ENCODE results near the gene NEAT1. TPM values are rescaled to one million over a fixed set of nuclear protein-coding genes. Genes with fewer than 3 reads are reported as not detected.

The NEAT1 gene
- total RNA-seq, 1 donor from 2014 or later = 457 TPM

DNA sequence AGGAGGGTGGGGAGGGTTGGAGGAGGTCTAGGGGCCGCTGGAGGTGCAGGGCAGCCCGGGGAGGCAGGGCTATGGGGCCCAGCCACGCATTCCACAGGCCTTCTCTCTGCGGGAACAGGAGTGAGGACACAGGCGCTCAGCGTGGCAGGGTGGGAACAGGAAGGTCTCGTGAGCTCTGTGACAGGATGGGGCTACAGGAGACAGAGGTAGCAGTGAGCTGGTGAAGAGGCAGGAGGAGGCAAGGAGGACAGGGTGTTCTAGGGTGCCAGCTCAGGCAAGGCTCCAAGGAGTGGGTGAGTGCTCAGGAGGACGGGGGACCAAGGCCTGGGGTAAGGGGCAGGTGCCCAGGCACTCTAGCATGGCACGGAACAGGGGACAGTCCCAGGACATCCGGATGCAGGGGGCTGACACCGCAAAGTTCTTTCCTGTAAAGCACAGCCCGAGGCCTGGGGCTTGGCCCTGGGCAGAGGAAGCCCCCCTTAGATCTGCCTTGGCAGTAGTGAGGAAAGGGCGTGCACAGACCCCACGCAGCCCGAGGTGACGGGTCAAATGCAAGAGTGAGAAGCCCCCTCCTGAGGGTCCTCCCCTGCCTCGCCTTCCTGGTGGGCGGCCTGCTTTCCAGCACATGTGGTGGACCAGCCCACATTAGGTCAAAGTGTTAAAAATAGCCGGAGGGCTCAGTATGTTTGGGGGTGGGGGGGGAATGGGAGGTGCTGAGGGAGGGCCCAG, 4.7 kb upstream of the NEAT1 start:
- DNase-seq (ENCODE audit: missing footprints) (peak; percentile 84), ATAC-seq (peak; percentile 11)
- intact Hi-C loops (cut with DNase I) = loop anchor here (1.0 to 5.0 kb wide), 5 partner anchors 35 to 154 kb away; partner anchors contain the start of genes FAM89B, LTBP3, SLC25A45 and ZNRD2

DNA sequence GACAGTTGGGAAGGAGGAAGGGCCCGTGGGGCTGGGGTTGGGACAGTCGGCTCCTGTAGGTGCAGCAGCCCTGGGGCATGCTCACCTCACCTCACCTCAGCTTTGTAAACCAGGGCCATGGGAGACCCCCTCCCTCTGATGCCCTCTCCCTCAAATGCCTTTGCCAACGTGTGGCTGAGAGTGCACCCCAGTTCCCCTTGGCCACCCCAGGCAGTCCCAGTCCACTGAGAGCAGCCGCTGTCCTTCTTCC, 4.2 kb upstream of the NEAT1 start:
- intact Hi-C loops (cut with DNase I) = loop anchor here (2.0 to 5.0 kb wide), 2 partner anchors 36 to 154 kb away; partner anchors contain the start of genes FAM89B, SLC25A45 and ZNRD2
- ATAC-seq (no peak), DNase-seq (ENCODE audit: missing footprints) (no peak)

DNA sequence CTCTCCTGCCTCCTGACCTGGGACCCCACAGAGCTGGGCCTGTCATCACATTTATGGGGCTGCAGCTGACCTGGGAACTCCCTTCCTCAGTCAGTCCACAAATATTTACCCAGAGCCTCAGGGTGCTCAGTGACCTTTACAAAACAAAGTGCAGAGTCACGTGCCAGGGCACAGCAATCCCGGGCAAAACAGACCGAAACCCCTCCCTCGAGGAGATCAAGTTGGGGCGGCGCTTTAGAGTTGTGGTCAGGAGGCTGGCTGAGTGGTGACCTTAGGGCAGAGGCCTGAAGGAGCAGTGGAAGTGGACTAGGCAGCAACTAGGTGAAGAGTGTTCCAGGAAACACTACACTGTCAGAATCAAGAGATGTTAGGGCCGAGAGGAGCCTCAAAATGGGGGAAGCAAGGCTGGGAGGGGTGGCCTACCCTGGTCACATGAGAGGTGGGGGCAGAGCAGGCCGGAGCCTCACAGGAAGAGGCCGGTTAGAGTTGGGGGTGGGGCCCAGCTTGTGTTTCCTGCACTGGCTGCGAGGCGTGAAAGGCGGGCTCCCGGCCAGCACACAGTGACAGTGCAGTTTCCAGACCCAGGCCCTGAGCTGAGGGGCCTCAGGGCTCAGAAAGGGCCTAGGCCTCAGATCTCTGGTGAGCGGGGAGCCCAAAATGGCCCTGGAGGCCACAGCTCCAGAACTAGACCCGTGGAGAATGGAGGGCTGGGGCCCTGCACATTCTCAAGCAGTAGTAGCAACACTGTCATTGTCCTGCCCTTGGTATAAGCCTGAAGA, 3.7 kb upstream of the NEAT1 start:
- peak; percentile 51 for ATAC-seq
- intact Hi-C loops (cut with DNase I) = loop anchor here (2.0 to 5.0 kb wide), 2 partner anchors 36 to 153 kb away; partner anchors contain the start of genes FAM89B, SLC25A45 and ZNRD2

DNA sequence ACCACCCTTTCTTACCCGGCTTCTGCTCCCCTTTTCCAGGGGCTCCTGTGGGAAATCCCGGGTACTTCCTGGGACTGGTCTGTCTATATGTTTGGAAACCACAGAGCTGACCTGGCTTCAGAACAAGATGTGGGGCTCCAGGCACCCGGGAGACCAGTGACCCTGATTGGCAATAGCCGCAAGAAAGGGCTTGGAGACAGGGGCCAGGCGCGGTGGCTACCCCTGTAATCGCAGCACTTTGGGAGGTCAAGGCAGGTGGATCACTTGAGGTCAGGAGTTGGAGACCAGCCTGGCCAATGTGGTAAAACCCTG, 3.2 kb upstream of the NEAT1 start:
- ATAC-seq (no peak), DNase-seq (ENCODE audit: missing footprints) (no peak)
- intact Hi-C loops (cut with DNase I) = loop anchor here (2.0 to 5.0 kb wide), 2 partner anchors 37 to 153 kb away; partner anchors contain the start of genes FAM89B, SLC25A45 and ZNRD2

More for the DNA sequence above, 3.7 kb upstream of the NEAT1 start:
- peak; percentile 99 for DNase-seq (ENCODE audit: missing footprints)

DNA sequence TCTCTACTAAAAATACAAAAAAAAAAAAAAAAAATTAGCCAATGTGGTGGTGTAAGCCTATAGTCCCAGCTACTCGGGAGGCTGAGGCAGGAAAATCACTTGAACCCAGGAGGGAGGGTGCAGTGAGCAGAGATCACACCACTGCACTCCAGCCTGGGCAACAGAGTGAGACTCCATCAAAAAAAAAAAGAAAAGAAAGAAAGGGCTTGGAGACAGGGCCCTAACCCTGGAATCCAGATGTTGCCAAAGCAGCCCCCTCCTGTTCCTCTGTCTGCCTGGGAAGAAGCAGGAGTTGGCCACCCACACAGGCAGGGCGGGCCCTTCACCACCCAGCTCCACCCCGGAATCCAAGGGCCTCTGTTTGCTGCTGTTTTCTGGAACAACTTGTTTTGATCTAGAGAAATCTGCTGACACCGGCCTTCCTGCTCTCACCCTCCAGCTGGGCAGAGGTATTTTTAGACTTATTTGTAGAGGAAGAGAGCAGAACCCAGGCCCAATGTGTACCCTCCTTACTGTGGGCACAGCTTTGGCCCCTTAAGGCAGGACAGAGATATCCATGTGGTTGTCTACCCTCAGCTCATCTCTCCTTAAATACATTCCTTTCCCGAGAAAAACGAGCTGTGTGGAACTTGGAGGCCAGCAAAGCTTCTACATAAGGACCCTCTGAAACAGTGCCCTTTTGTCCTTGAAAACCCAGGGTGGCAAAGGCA, 2.7 kb upstream of the NEAT1 start:
- ATAC-seq (peak; percentile 42), DNase-seq (ENCODE audit: missing footprints) (peak; percentile 94)
- intact Hi-C loops (cut with DNase I) = loop anchor here (2.0 to 5.0 kb wide), 2 partner anchors 37 to 152 kb away; partner anchors contain the start of genes FAM89B, SLC25A45 and ZNRD2

DNA sequence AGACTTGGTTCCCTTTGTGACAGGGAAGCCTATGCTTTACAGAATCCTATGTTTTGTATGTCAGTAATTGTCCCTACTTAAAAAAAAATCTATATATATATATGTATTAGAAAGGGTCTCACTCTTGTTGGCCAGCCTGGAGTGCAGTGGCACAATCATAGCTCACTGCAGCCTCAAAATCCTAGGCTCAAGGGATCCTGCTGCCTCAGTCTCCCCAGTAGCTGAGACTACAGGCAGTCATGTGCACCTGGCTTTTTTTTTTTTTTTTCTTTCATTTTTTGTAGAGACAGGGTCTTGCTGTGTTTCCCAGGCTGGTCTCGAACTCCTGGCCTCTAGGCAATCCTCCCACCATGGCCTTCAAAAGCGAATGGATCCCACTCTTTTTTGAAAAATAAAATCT, 2.1 kb upstream of the NEAT1 start:
- ATAC-seq (no peak), DNase-seq (ENCODE audit: missing footprints) (no peak)
- intact Hi-C loops (cut with DNase I) = no loop called here

DNA sequence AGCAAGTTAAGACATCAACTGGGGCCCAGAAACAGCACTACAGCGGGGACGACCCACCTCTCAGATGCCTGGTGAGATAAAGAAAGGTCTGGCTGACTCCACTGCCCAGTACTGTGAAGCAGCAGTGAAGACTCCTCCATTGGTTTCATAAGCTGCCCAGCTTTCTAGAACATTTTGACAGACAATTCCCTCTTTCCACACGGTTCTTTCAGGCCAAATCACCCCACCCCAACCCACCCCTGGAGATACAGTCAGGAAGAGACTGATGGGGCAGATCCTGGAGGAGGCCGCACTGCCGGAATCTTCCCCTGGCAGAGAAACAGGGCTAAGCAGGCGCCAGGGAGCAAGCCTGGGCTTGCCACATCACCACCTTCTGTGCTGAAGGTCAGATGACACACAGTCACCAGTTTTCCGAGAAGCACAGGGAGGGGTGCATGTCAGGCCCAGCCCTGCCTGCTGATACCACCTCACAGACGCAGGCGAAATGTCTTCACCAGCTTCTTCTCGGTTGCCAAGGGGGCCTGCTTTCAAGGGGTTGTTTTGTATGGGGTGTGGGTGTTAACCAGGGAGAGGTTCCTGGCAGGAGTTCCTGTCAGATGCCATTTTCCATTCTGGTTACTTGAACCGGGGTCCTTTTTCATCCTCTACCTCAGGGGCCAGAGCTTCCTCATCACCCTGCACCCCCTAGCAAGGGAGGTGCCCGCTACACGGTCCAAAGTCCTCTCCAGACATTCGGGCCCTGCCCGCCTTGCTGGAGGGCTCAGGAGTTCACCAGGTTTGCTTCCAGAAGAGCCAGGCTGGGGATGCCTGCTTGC, 1.4 kb upstream of the NEAT1 start:
- intact Hi-C loops (cut with DNase I) = no loop called here
- DNase-seq (ENCODE audit: missing footprints) (peak; percentile 95), ATAC-seq (peak; percentile 58)

DNA sequence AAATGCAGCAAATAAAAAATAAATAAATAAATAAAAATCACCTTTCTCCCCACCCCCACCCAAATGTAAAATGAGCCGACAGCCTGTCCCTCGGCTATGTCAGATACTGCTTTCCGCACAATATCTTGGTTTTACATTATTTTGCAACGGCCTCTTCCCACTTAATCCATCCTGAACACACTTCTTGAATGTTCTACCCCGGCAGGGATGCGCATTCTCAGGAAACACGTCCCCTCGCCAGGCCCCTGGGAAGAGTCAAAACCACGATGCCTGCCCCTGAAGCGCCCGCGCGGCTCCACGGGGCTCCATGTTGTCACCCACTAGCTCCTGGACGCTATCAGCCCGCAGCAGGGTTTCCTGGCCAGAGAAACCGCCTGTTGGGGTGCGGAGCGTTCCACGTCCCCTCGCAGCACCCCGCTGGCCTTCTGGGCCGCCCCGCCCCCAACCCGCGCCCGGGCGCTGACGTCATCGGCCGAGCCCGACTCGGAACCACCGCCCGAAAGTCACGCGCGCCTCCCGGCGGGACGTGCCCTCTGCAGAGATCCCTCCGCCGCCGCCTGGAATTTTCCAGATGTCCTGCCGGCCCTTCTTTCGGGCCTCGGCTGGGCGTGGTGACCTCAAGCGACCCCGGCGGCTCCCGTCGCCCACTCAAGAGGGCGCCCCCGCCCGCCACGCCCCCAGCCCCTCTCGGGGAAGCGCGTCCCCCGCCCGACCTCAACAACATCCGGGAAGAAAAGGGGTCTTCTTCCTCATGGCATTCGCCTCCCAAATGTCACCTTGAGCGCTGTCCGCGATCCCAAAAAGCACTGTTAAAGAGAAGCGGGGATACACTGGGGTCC, 585 bp upstream of the NEAT1 start:
- ATAC-seq (peak; percentile 51), DNase-seq (ENCODE audit: missing footprints) (peak; percentile 99)
- intact Hi-C loops (cut with DNase I) = loop anchor here (1.0 kb wide), 1 partner anchor 75 kb away; no protein-coding TSS in a partner anchor

DNA sequence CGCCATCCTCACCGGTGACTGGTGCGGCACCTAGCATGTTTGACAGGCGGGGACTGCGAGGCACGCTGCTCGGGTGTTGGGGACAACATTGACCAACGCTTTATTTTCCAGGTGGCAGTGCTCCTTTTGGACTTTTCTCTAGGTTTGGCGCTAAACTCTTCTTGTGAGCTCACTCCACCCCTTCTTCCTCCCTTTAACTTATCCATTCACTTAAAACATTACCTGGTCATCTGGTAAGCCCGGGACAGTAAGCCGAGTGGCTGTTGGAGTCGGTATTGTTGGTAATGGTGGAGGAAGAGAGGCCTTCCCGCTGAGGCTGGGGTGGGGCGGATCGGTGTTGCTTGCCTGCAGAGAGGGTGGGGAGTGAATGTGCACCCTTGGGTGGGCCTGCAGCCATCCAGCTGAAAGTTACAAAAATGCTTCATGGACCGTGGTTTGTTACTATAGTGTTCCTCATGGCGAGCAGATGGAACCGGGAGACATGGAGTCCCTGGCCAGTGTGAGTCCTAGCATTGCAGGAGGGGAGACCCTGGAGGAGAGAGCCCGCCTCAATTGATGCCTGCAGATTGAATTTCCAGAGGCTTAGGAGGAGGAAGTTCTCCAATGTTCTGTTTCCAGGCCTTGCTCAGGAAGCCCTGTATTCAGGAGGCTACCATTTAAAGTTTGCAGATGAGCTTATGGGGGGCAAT, 1.1 kb downstream of the NEAT1 start:
- ATAC-seq (no peak), DNase-seq (ENCODE audit: missing footprints) (no peak)
- intact Hi-C loops (cut with DNase I) = no loop called here

DNA sequence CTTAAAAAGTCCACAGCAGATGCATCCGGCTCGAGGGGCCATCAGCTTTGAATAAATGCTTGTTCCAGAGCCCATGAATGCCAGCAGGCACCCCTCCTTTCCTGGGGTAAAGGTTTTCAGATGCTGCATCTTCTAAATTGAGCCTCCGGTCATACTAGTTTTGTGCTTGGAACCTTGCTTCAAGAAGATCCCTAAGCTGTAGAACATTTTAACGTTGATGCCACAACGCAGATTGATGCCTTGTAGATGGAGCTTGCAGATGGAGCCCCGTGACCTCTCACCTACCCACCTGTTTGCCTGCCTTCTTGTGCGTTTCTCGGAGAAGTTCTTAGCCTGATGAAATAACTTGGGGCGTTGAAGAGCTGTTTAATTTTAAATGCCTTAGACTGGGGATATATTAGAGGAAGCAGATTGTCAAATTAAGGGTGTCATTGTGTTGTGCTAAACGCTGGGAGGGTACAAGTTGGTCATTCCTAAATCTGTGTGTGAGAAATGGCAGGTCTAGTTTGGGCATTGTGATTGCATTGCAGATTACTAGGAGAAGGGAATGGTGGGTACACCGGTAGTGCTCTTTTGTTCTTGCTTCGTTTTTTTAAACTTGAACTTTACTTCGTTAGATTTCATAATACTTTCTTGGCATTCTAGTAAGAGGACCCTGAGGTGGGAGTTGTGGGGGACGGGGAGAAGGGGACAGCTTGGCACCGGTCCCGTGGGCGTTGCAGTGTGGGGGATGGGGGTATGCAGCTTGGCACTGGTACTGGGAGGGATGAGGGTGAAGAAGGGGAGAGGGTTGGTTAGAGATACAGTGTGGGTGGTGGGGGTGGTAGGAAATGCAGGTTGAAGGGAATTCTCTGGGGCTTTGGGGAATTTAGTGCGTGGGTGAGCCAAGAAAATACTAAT, 1.9 kb downstream of the NEAT1 start:
- ATAC-seq (no peak), DNase-seq (ENCODE audit: missing footprints) (no peak)
- intact Hi-C loops (cut with DNase I) = no loop called here

DNA sequence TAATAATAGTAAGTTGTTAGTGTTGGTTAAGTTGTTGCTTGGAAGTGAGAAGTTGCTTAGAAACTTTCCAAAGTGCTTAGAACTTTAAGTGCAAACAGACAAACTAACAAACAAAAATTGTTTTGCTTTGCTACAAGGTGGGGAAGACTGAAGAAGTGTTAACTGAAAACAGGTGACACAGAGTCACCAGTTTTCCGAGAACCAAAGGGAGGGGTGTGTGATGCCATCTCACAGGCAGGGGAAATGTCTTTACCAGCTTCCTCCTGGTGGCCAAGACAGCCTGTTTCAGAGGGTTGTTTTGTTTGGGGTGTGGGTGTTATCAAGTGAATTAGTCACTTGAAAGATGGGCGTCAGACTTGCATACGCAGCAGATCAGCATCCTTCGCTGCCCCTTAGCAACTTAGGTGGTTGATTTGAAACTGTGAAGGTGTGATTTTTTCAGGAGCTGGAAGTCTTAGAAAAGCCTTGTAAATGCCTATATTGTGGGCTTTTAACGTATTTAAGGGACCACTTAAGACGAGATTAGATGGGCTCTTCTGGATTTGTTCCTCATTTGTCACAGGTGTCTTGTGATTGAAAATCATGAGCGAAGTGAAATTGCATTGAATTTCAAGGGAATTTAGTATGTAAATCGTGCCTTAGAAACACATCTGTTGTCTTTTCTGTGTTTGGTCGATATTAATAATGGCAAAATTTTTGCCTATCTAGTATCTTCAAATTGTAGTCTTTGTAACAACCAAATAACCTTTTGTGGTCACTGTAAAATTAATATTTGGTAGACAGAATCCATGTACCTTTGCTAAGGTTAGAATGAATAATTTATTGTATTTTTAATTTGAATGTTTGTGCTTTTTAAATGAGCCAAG, 2.7 kb downstream of the NEAT1 start:
- DNase-seq (ENCODE audit: missing footprints) (no peak), ATAC-seq (no peak)
- intact Hi-C loops (cut with DNase I) = no loop called here

DNA sequence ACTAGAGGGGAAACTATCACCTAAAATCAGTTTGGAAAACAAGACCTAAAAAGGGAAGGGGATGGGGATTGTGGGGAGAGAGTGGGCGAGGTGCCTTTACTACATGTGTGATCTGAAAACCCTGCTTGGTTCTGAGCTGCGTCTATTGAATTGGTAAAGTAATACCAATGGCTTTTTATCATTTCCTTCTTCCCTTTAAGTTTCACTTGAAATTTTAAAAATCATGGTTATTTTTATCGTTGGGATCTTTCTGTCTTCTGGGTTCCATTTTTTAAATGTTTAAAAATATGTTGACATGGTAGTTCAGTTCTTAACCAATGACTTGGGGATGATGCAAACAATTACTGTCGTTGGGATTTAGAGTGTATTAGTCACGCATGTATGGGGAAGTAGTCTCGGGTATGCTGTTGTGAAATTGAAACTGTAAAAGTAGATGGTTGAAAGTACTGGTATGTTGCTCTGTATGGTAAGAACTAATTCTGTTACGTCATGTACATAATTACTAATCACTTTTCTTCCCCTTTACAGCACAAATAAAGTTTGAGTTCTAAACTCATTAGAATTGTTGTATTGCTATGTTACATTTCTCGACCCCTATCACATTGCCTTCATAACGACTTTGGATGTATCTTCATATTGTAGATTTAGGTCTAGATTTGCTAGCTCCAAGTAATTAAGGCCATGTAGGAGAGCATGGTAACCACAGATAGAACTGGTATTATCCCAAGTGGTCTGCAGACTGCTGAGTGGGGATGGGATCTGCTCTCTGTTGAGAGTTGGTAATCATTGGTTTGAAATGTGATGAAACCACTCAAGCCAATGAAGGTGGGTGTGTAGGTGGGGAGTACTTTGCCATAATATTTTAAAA, 3.6 kb downstream of the NEAT1 start:
- DNase-seq (ENCODE audit: missing footprints) = no peak
- ATAC-seq = no peak
- intact Hi-C loops (cut with DNase I) = no loop called here

DNA sequence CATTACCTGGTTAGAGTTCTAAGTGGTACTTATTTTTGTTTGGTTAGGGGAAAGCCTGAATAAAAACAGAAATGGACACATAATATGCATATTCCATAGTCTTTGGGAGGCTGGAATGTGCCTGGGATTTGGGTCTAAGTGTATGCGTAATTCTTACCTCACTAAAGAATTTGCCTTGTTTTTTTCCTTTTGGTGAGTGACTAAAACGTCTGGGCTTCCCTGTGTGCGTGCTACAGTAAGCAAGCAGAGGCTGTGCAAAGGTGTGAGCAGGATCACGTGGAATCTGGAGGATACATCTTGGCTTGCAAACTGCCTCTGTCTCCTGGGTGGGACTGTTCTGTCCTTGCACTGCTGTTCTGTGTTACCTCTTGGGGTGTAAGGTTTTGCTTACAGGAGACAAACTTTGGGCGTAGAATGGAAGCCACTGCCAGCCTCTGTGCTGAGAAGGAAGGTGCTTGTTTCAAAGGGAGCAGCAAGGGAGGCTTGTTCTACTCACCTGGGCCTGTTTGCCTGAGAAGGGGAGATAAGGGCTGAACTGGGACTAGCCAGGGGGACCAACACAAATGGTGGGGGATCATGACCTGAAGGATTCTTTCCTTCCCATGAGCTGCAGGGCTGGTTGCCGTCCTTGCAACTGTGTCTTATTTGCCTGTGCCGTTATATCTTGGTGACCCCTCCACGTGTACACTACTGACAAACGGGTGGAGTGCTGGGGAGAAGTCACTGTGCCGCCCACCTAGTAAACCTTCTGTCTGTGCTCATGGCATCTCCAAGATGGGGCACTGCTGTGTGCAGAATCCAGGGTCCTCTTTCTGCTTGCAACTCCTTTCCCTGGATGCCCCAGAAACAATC, 4.5 kb downstream of the NEAT1 start:
- intact Hi-C loops (cut with DNase I) = no loop called here
- DNase-seq (ENCODE audit: missing footprints) (no peak), ATAC-seq (no peak)
